HEK293 (cell line): Measurements from ENCODE around the gene GPR146.

ENCODE experiments used
- CTCF ChIA-PET: fragments of 350-600 bp; formaldehyde crosslinking; extraction: SDS; loops from one replicate; lab custom pipeline; 2021; ENCODE audit warnings: antibody characterized with exemption; lab: Yijun Ruan, JAX
- POLR2A ChIA-PET: fragments of 300-600 bp; formaldehyde crosslinking; extraction: SDS; loops from one replicate; lab custom pipeline; 2020; ENCODE audit warnings: antibody characterized with exemption, inconsistent platforms; lab: Yijun Ruan, JAX
- H3K27ac ChIP-seq: fragments of 200-500 bp; sonication (Bioruptor generic); 2 replicates; pipeline ENCODE4 v1.5.1; 2014; ENCODE audit warnings: low read depth, low read length, control low read depth, inconsistent platforms; ENCODE audit errors: extremely low read depth
- H3K36me3 ChIP-seq, 2 experiments: fragments of 200-500 bp in 1 of 2; sonication (Bioruptor generic) in 1 of 2; 1 replicate in 1 of 2; 2 replicates in 1 of 2; pipeline ENCODE4 v1.5.1; 2014 to 2017; ENCODE audit warnings: inconsistent platforms in 2 of 2, low read length in 2 of 2; ENCODE audit not compliant: control insufficient read depth in 2 of 2, insufficient read depth in 1 of 2
- H3K4me1 ChIP-seq: fragments of 200-500 bp; sonication (Bioruptor generic); 2 replicates; pipeline ENCODE4 v1.5.1; 2014; ENCODE audit warnings: mild to moderate bottlenecking, low read length, inconsistent platforms; ENCODE audit not compliant: control insufficient read depth, insufficient read depth
- H3K4me3 ChIP-seq: 2 replicates; pipeline ENCODE4 v1.5.1; 2011; ENCODE audit warnings: low read depth, mild to moderate bottlenecking, control low read depth, low read length, moderate library complexity
- H3K9me3 ChIP-seq: fragments of 200-500 bp; sonication (Bioruptor generic); 2 replicates; pipeline ENCODE4 v1.5.1; 2014; ENCODE audit warnings: low read depth, low read length, inconsistent platforms; ENCODE audit not compliant: control insufficient read depth, insufficient read depth
- ELK4 ChIP-seq: IDR thresholded peaks from 2 replicates; pipeline ENCODE4 v1.6.1; 2011; ENCODE audit warnings: mild to moderate bottlenecking, low read depth, low read length, borderline replicate concordance
- HOXA7 ChIP-seq: sonication (generic); formaldehyde crosslinking; IDR thresholded peaks from 2 replicates; pipeline ENCODE4 v1.8.1; 2022; ENCODE audit warnings: missing genetic modification reagents, borderline replicate concordance
- KLF1 ChIP-seq: fragments of 450-650 bp; formaldehyde crosslinking; IDR thresholded peaks from 2 replicates; pipeline ENCODE4 v1.5.1; 2016; ENCODE audit warnings: missing biosample characterization, missing genetic modification characterization
- KLF17 ChIP-seq: fragments of 450-650 bp; formaldehyde crosslinking; IDR thresholded peaks from 2 replicates; pipeline ENCODE4 v1.5.1; 2016; ENCODE audit warnings: missing biosample characterization, missing genetic modification characterization
- MYNN ChIP-seq: fragments of 450-650 bp; formaldehyde crosslinking; IDR thresholded peaks from 2 replicates; pipeline ENCODE4 v1.5.1; 2016; ENCODE audit warnings: missing biosample characterization, missing genetic modification characterization, borderline replicate concordance
- PBX3 ChIP-seq: sonication (generic); formaldehyde crosslinking; IDR thresholded peaks from 2 replicates; pipeline ENCODE4 v1.8.1; 2022; ENCODE audit warnings: mild to moderate bottlenecking, moderate library complexity, missing genetic modification reagents
- REST ChIP-seq: fragments of 450-650 bp; formaldehyde crosslinking; IDR thresholded peaks from 2 replicates; pipeline ENCODE4 v1.5.1; 2016; ENCODE audit warnings: missing biosample characterization, missing genetic modification characterization
- ZBTB26 ChIP-seq: fragments of 450-650 bp; formaldehyde crosslinking; optimal IDR thresholded peaks from 2 replicates; pipeline ENCODE3; 2016; ENCODE audit warnings: missing biosample characterization, mild to moderate bottlenecking, missing genetic modification characterization
- ZFP37 ChIP-seq: fragments of 450-650 bp; formaldehyde crosslinking; IDR thresholded peaks from 2 replicates; pipeline ENCODE4 v1.5.1; 2016; ENCODE audit warnings: missing biosample characterization, missing genetic modification characterization
- ZFP41 ChIP-seq: fragments of 450-650 bp; formaldehyde crosslinking; IDR thresholded peaks from 2 replicates; pipeline ENCODE4 v1.5.1; 2016; ENCODE audit warnings: missing biosample characterization, missing genetic modification characterization, borderline replicate concordance
- ZNF10 ChIP-seq: fragments of 450-650 bp; formaldehyde crosslinking; IDR thresholded peaks from 2 replicates; pipeline ENCODE4 v1.5.1; 2017; ENCODE audit warnings: missing biosample characterization, missing genetic modification characterization
- ZNF133 ChIP-seq: fragments of 450-650 bp; formaldehyde crosslinking; IDR thresholded peaks from 2 replicates; pipeline ENCODE4 v1.5.1; 2016; ENCODE audit warnings: missing biosample characterization, missing genetic modification characterization
- ZNF274 ChIP-seq, 2 experiments: fragments of 200-500 bp in 1 of 2; fragments of 450-650 bp in 1 of 2; sonication (Bioruptor generic) in 1 of 2; formaldehyde crosslinking in 1 of 2; IDR thresholded peaks; 2 replicates each; pipeline versions ENCODE4 v1.5.1 to v1.6.1; 2014 to 2016; ENCODE audit warnings: borderline replicate concordance in 1 of 2, inconsistent platforms in 1 of 2, low read length in 1 of 2, missing biosample characterization in 1 of 2, missing genetic modification characterization in 1 of 2
- ZNF391 ChIP-seq: fragments of 450-650 bp; formaldehyde crosslinking; IDR thresholded peaks from 2 replicates; pipeline ENCODE4 v1.5.1; 2016; ENCODE audit warnings: low read depth, missing biosample characterization, missing genetic modification characterization, borderline replicate concordance
- ZNF560 ChIP-seq: fragments of 450-650 bp; formaldehyde crosslinking; IDR thresholded peaks from 2 replicates; pipeline ENCODE4 v1.5.1; 2017; ENCODE audit warnings: missing biosample characterization, missing genetic modification characterization, borderline replicate concordance
- ZNF629 ChIP-seq: fragments of 450-650 bp; formaldehyde crosslinking; IDR thresholded peaks from 2 replicates; pipeline ENCODE4 v1.5.1; 2017; ENCODE audit warnings: missing biosample characterization, missing genetic modification characterization
- ZNF777 ChIP-seq: fragments of 450-650 bp; formaldehyde crosslinking; IDR thresholded peaks from 2 replicates; pipeline ENCODE4 v1.5.1; 2017; ENCODE audit warnings: missing biosample characterization, missing genetic modification characterization, borderline replicate concordance
- ZSCAN16 ChIP-seq: fragments of 450-650 bp; formaldehyde crosslinking; IDR thresholded peaks from 2 replicates; pipeline ENCODE4 v1.5.1; 2016; ENCODE audit warnings: missing biosample characterization, missing genetic modification characterization

The GPR146 gene

GRCh38 chr7:1012004-1012715, 32.2 kb upstream of the GPR146 start (continued):
- TF ChIP-seq REST (tag by site-specific recombination), result no peak
- TF ChIP-seq ZNF777 (tag by site-specific recombination), result no peak
- TF ChIP-seq ZNF274 (IDR thresholded peaks at IDR 0.05; ENCODE audit: low read length), result no peak
- TF ChIP-seq ZNF274 (tag by site-specific recombination; IDR thresholded peaks at IDR 0.05; ENCODE audit: borderline replicate concordance), result no peak
- TF ChIP-seq ZBTB26 (tag by site-specific recombination), result no peak
- TF ChIP-seq, all 188 proteins: peak for 0

- Histone ChIP-seq H3K27ac (no peak overlapping the region), H3K9me3 (no peaks in the 10 kb centered on the region)
- CTCF ChIA-PET, result interaction anchor here (0.5 to 1.7 kb wide), 2 partner anchors 20 to 672 kb away, joined by 3 to 10 read pairs; no protein-coding TSS in a partner anchor
Measured at GRCh38 chr7:1012716-1013095, 31.6 kb upstream of the GPR146 start.

GRCh38 chr7:1013581-1013980, 30.8 kb upstream of the GPR146 start:
- TF ChIP-seq ZNF10 (tag by site-specific recombination) (no peak), ZNF560 (tag by site-specific recombination) (no peak), ELK4 (no peak), ZFP41 (tag by site-specific recombination) (no peak), ZSCAN16 (no peak), HOXA7 (CRISPR knock-in tag) (no peak)
- Histone ChIP-seq H3K9me3 (no peaks in the 10 kb centered on the region), H3K27ac (no peak overlapping the region), H3K4me1 (no peaks in the 10 kb centered on the region), H3K36me3 (peaks cover 0 to 10% of the 10 kb centered on the region in 2 experiments; a peak in 1 of 3 replicates), H3K4me3 (no peak overlapping the region)
- POLR2A ChIA-PET, result no interaction called here
- CTCF ChIA-PET, result interaction anchor here (0.7 to 1.7 kb wide), 2 partner anchors 20 kb away, joined by 3 to 10 read pairs; no protein-coding TSS in a partner anchor

More at GRCh38 chr7:1012716-1013095, 31.6 kb upstream of the GPR146 start:
- no peak for TF ChIP-seq ZNF629 (tag by site-specific recombination)
- TF ChIP-seq KLF17 (tag by site-specific recombination), result no peak
- no peak for TF ChIP-seq ZNF10 (tag by site-specific recombination)
- TF ChIP-seq KLF1 (tag by site-specific recombination), result peak; percentile 43; the same call in 1 of the 2 replicates
- TF ChIP-seq MYNN (tag by site-specific recombination), result no peak
- TF ChIP-seq PBX3 (CRISPR knock-in tag), result no peak
- no peak for TF ChIP-seq ZNF391 (tag by site-specific recombination)
- TF ChIP-seq ZNF133 (tag by site-specific recombination), result no peak
- TF ChIP-seq ZFP37, result no peak
- H3K4me3 ChIP-seq, result no peak overlapping the region
- peaks cover 0 to 12% of the 10 kb centered on the region in 2 experiments; a peak in 1 of 3 replicates for H3K36me3 ChIP-seq
- H3K4me1 ChIP-seq, result no peaks in the 10 kb centered on the region
- POLR2A ChIA-PET, result no interaction called here
